SK-N-SH (cell line): Measurements from ENCODE around the gene NEK7.

ENCODE experiments used
- CHD2 ChIP-seq: fragments of 150-350 bp; IDR thresholded peaks from 2 replicates; pipeline ENCODE4 v1.6.1; 2018; ENCODE audit warnings: low read length; ENCODE audit not compliant: partially characterized antibody
- CTCF ChIP-seq: fragments of 200-600 bp; sonication (generic); IDR thresholded peaks from 2 replicates; pipeline ENCODE4 v1.6.1; 2017; ENCODE audit warnings: antibody characterized with exemption, mild to moderate bottlenecking, moderate library complexity
- EZH2phosphoT487 ChIP-seq: fragments of 200-600 bp; sonication (generic); IDR thresholded peaks from 2 replicates; pipeline ENCODE4 v1.6.1; 2017; ENCODE audit warnings: low read depth, mixed run types, mild to moderate bottlenecking, antibody characterized with exemption, moderate library complexity, borderline replicate concordance
- JUND ChIP-seq: IDR thresholded peaks from 2 replicates; pipeline ENCODE4 v1.4.0; 2012
- PBX3 ChIP-seq: IDR thresholded peaks from 2 replicates; pipeline ENCODE4; 2012
- RAD21 ChIP-seq: IDR thresholded peaks from 2 replicates; pipeline ENCODE4 v1.6.1; 2012; ENCODE audit warnings: mild to moderate bottlenecking, low read length
- REST ChIP-seq: IDR thresholded peaks from 2 replicates; pipeline ENCODE4 v1.6.1; 2012; ENCODE audit warnings: mild to moderate bottlenecking, low read depth, low read length, moderate library complexity
- TAF1 ChIP-seq: IDR thresholded peaks from 2 replicates; pipeline ENCODE4 v1.6.1; 2012; ENCODE audit warnings: low read depth, mild to moderate bottlenecking, low read length, moderate library complexity, borderline replicate concordance

- TF ChIP-seq CTCF (no peak), TAF1 (no peak), CHD2 (no peak), RAD21 (no peak), EZH2phosphoT487 (no peak), PBX3 (no peak), REST (no peak), JUND (no peak)
These were observed 98.2 kb downstream of the NEK7 start for GRCh38 chr1:198254948-198255347.
